SK-N-SH (cell line): Measurements from ENCODE around the gene SULT2B1.

Source experiments
- CTCF ChIP-seq: fragments of 200-600 bp; sonication (generic); IDR thresholded peaks from 2 replicates; pipeline ENCODE4 v1.6.1; 2017; ENCODE audit warnings: antibody characterized with exemption, mild to moderate bottlenecking, moderate library complexity
- EP300 ChIP-seq, 2 experiments: IDR thresholded peaks; 2 replicates each; pipeline versions ENCODE4 v1.4.0 to v1.6.1; 2012; ENCODE audit warnings: borderline replicate concordance in 1 of 2, low read depth in 1 of 2, low read length in 1 of 2
- EZH2phosphoT487 ChIP-seq: fragments of 200-600 bp; sonication (generic); IDR thresholded peaks from 2 replicates; pipeline ENCODE4 v1.6.1; 2017; ENCODE audit warnings: low read depth, mixed run types, mild to moderate bottlenecking, antibody characterized with exemption, moderate library complexity, borderline replicate concordance
- POLR2AphosphoS5 ChIP-seq: IDR thresholded peaks from 2 replicates; pipeline ENCODE4 v1.6.1; 2012; ENCODE audit warnings: low read depth, low read length
- RAD21 ChIP-seq: IDR thresholded peaks from 2 replicates; pipeline ENCODE4 v1.6.1; 2012; ENCODE audit warnings: mild to moderate bottlenecking, low read length
- RFX5 ChIP-seq: IDR thresholded peaks from 2 replicates; pipeline ENCODE4 v1.6.1; 2012; ENCODE audit warnings: mild to moderate bottlenecking, improper control_type of control experiment, low read length
- SIN3A ChIP-seq: IDR thresholded peaks from 2 replicates; pipeline ENCODE4 v1.6.1; 2012; ENCODE audit warnings: low read depth, mild to moderate bottlenecking, low read length, moderate library complexity, borderline replicate concordance

- no peak for TF ChIP-seq POLR2AphosphoS5
- TF ChIP-seq EP300 (IDR thresholded peaks at IDR 0.05; ENCODE audit: borderline replicate concordance in 1 of 2, low read depth in 1 of 2, low read length in 1 of 2), result no peak
- no peak for TF ChIP-seq RAD21
- TF ChIP-seq CTCF, result no peak
- no peak for TF ChIP-seq RFX5
- no peak for TF ChIP-seq EZH2phosphoT487
- TF ChIP-seq SIN3A, result no peak
Measured at GRCh38 chr19:48641850-48642249, 89.9 kb downstream of the SULT2B1 start.
